ENCODE data around the gene PLAAT1. TPM values are rescaled to one million over a fixed set of nuclear protein-coding genes. Genes with fewer than 3 reads are reported as not detected.

Gene PLAAT1
- total and polyA plus RNA-seq, 8 donors, result 1.00 to 5.8 (median 1.6) TPM; not detected in 5

- TF ChIP-seq POLR2AphosphoS5 (IDR thresholded peaks at IDR 0.05) (no peak), EP300 (IDR thresholded peaks at IDR 0.05) (no peak)
- intact Hi-C loops (cut with DNase I; ENCODE audit: low total_unique reads), result no loop called here
- DNase-seq, result no peak
- Histone ChIP-seq H3K27ac (no peak overlapping the region), H3K36me3 (no peaks in the 10 kb centered on the region), H3K27me3 (peaks cover 0 to 10% (median 0%) of the 10 kb centered on the region in 3 donors), H3K9me3 (no peaks in the 10 kb centered on the region), H3K4me3 (no peak overlapping the region), H3K4me1 (no peaks in the 10 kb centered on the region)
- WGBS, 5 donors, result 78 to 91% (median 86%) methylated on average over 4 of the region's 4 CpGs
These were observed 10.4 kb upstream of the PLAAT1 start for GRCh38 chr3:193230610-193231009.

DNA sequence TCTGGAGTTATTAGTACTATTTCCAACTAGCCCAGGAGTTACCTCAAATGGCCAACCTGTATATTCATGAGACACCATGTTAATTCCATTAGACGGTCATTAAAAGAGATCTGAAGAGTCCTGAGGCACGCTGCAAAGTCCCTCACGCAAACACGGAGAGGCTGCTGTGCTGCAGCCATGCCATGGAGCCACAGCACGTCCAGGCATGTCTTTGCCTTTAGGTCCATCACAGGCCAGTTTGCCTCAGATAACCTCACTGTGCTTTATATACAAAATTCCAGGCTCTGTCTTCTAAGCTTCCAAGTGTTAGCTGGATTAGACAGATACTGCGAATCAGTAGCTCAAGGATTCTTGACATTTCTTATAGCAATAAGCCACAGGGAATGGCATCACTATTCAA is 9.8 kb upstream of the PLAAT1 start:
- TF ChIP-seq EP300 (IDR thresholded peaks at IDR 0.05), result no peak
- TF ChIP-seq POLR2A (IDR thresholded peaks at IDR 0.05), result no peak
- TF ChIP-seq POLR2AphosphoS5 (IDR thresholded peaks at IDR 0.05), result no peak
- TF ChIP-seq, protein P1, sequence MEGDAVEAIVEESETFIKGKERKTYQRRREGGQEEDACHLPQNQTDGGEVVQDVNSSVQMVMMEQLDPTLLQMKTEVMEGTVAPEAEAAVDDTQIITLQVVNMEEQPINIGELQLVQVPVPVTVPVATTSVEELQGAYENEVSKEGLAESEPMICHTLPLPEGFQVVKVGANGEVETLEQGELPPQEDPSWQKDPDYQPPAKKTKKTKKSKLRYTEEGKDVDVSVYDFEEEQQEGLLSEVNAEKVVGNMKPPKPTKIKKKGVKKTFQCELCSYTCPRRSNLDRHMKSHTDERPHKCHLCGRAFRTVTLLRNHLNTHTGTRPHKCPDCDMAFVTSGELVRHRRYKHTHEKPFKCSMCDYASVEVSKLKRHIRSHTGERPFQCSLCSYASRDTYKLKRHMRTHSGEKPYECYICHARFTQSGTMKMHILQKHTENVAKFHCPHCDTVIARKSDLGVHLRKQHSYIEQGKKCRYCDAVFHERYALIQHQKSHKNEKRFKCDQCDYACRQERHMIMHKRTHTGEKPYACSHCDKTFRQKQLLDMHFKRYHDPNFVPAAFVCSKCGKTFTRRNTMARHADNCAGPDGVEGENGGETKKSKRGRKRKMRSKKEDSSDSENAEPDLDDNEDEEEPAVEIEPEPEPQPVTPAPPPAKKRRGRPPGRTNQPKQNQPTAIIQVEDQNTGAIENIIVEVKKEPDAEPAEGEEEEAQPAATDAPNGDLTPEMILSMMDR (IDR thresholded peaks at IDR 0.05), result no peak
- Histone ChIP-seq H3K27ac (no peak overlapping the region), H3K9me3 (no peaks in the 10 kb centered on the region), H3K4me1 (no peaks in the 10 kb centered on the region), H3K27me3 (peaks cover 0 to 10% (median 0%) of the 10 kb centered on the region in 3 donors), H3K4me3 (no peak overlapping the region), H3K36me3 (no peaks in the 10 kb centered on the region)
- intact Hi-C loops (cut with DNase I; ENCODE audit: low total_unique reads), result no loop called here
- no peak for DNase-seq
- 68 to 86% (median 77%) methylated on average over 6 of the region's 6 CpGs for WGBS, 5 donors

DNA sequence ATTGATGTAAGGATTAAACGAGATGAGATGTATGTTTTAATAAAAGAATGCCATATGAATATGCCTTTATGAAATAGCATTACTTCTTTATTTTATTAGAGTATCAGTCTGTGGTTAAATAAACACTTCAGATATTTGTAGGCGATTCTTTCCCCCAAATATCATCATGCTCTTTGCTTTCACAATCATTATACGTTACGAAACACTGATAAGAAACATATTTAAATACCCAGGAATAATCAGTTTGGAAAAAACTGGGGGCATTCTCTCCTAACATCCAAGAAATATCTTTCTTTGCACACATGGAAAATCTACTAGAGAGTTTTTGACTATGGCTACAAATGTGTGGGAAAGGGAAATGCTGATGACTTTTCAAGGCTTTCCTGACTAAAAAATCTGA is 4.4 kb upstream of the PLAAT1 start:
- H3K9me3 ChIP-seq, result no peaks in the 10 kb centered on the region
- H3K4me1 ChIP-seq, result peaks cover 5 to 16% (median 12%) of the 10 kb centered on the region in 4 donors
- no peak overlapping the region for H3K27ac ChIP-seq
- H3K36me3 ChIP-seq, result no peaks in the 10 kb centered on the region
- TF ChIP-seq, protein P1 (IDR thresholded peaks at IDR 0.05), result no peak
- no peak for TF ChIP-seq POLR2A (IDR thresholded peaks at IDR 0.05)
- TF ChIP-seq POLR2AphosphoS5 (IDR thresholded peaks at IDR 0.05), result no peak
- no peak for TF ChIP-seq EP300 (IDR thresholded peaks at IDR 0.05)
- peaks cover 0 to 13% (median 7%) of the 10 kb centered on the region in 3 donors for H3K27me3 ChIP-seq
- intact Hi-C loops (cut with DNase I; ENCODE audit: low total_unique reads), result no loop called here
- 26 to 56% (median 34%) methylated on average over 4 of the region's 4 CpGs for WGBS, 5 donors
- DNase-seq, result no peak
- H3K4me3 ChIP-seq, result no peak overlapping the region

- Histone ChIP-seq H3K9me3 (no peaks in the 10 kb centered on the region), H3K4me3 (no peak overlapping the region), H3K4me1 (peaks cover 5 to 16% (median 14%) of the 10 kb centered on the region in 4 donors), H3K36me3 (no peaks in the 10 kb centered on the region), H3K27me3 (peaks cover 0 to 16% (median 9%) of the 10 kb centered on the region in 3 donors), H3K27ac (no peak overlapping the region)
- 48 to 65% (median 53%) methylated on average over 5 of the region's 5 CpGs for WGBS, 5 donors
- TF ChIP-seq POLR2A (IDR thresholded peaks at IDR 0.05) (no peak), EP300 (IDR thresholded peaks at IDR 0.05) (no peak), POLR2AphosphoS5 (IDR thresholded peaks at IDR 0.05) (no peak)
- TF ChIP-seq, protein P1 (IDR thresholded peaks at IDR 0.05), result no peak
- DNase-seq, result no peak
- intact Hi-C loops (cut with DNase I; ENCODE audit: low total_unique reads), result no loop called here
These were observed 4.0 kb upstream of the PLAAT1 start for GRCh38 chr3:193237030-193237429.

DNA sequence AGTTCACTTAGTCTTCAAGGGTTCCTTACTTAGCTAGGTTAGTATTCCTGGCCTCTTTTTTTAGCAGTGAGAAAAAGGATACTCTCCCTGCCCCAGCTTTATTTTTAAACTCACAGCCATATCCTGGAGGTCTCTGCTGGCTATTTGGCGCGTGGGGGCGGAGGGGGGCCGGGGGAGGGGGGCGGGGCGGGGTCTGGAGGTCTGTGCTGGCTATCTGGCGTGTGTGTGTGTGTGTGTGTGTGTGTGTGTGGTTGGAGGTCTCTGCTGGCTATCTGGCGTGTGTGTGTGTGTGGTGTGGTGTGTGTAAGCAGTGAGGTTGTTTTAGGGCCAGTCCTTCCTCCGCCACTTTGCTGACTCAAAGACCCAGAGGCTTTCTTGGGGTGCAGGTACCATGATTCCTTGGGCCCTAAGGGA is 579 bp upstream of the PLAAT1 start:
- peaks cover 0 to 23% (median 9%) of the 10 kb centered on the region in 3 donors for H3K27me3 ChIP-seq
- intact Hi-C loops (cut with DNase I; ENCODE audit: low total_unique reads), result no loop called here
- peak overlapping the region in 2 of 5 donors; percentile 79 to 83 for H3K27ac ChIP-seq
- no peaks in the 10 kb centered on the region for H3K36me3 ChIP-seq
- H3K4me1 ChIP-seq, result peaks cover 5 to 16% (median 14%) of the 10 kb centered on the region in 4 donors
- DNase-seq, result peak in 1 of 2 donors; percentile 61
- H3K4me3 ChIP-seq, result peak overlapping the region; percentile 45 to 58 (median 55)
- 0 to 5% (median 3%) methylated on average over 6 to 9 of the region's 9 CpGs for WGBS, 5 donors
- no peaks in the 10 kb centered on the region for H3K9me3 ChIP-seq
- TF ChIP-seq, protein P1 (IDR thresholded peaks at IDR 0.05), result no peak
- TF ChIP-seq EP300 (IDR thresholded peaks at IDR 0.05), result no peak
- no peak for TF ChIP-seq POLR2AphosphoS5 (IDR thresholded peaks at IDR 0.05)
- TF ChIP-seq POLR2A (IDR thresholded peaks at IDR 0.05), result no peak

Data from stomach (tissue), 9 donors.